Spleen (tissue), 7 donors: ENCODE results near the gene SPON1.

ENCODE experiments used
- POLR2A ChIP-seq, 3 donors: fragments of 450-650 bp; IDR thresholded peaks; one replicate each; pipeline ENCODE4 v1.5.1; 2017; ENCODE audit warnings: antibody characterized with exemption in 3 of 3, mild to moderate bottlenecking in 1 of 3
- POLR2AphosphoS5 ChIP-seq, 3 donors: sonication (generic); formaldehyde crosslinking; IDR thresholded peaks; one replicate each; pipeline ENCODE4 v1.5.1; 2017; ENCODE audit warnings: antibody characterized with exemption in 3 of 3
- TF ChIP-seq, protein P1 (sequence below), 11 experiments: fragments of 200-600 bp in 7 of 11; fragments of 450-650 bp in 4 of 11; sonication (generic) in 4 of 11; IDR thresholded peaks in 8 of 11; conservative IDR thresholded peaks in 3 of 11; 1 replicate in 7 of 11; 2 replicates in 4 of 11; pipeline versions ENCODE4 v1.4.0 to v1.8.0; 2016 to 2021; ENCODE audit warnings: antibody characterized with exemption in 11 of 11, inconsistent platforms in 4 of 11, mild to moderate bottlenecking in 1 of 11
- donor health status: DM: no; HTN: no; CAD: no; lungs with moderate emphysema.
- donor health status: DM: no; HTN: no; CAD: no.
- donor health status: DM: no; HTN: no; CAD: no.

- no peak for TF ChIP-seq POLR2AphosphoS5 (IDR thresholded peaks at IDR 0.05)
- TF ChIP-seq POLR2A (IDR thresholded peaks at IDR 0.05): no peak
- TF ChIP-seq, protein P1, sequence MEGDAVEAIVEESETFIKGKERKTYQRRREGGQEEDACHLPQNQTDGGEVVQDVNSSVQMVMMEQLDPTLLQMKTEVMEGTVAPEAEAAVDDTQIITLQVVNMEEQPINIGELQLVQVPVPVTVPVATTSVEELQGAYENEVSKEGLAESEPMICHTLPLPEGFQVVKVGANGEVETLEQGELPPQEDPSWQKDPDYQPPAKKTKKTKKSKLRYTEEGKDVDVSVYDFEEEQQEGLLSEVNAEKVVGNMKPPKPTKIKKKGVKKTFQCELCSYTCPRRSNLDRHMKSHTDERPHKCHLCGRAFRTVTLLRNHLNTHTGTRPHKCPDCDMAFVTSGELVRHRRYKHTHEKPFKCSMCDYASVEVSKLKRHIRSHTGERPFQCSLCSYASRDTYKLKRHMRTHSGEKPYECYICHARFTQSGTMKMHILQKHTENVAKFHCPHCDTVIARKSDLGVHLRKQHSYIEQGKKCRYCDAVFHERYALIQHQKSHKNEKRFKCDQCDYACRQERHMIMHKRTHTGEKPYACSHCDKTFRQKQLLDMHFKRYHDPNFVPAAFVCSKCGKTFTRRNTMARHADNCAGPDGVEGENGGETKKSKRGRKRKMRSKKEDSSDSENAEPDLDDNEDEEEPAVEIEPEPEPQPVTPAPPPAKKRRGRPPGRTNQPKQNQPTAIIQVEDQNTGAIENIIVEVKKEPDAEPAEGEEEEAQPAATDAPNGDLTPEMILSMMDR (IDR thresholded peaks at IDR 0.05 in 8 of 11, conservative IDR thresholded peaks at IDR 0.05 in 3 of 11): no peak
These were observed 44.6 kb upstream of the SPON1 start for GRCh38 chr11:13917904-13918303.
